GM19372 (cell line): ENCODE measurements around the gene RNF113A.
"Not testable (repeated sequence)": the region's sequence is repeated elsewhere in the genome, so short reads cannot be mapped to it uniquely, and the experiment has no call there.

ENCODE experiments used
- ATAC-seq: cut with Tn5 transposase; IDR thresholded peaks from one replicate; pipeline ENCODE4 v1.9.1; 2021; ENCODE audit warnings: mild to moderate bottlenecking, low read depth, moderate library complexity; ENCODE audit not compliant: unreplicated experiment

RNF113A gene

DNA sequence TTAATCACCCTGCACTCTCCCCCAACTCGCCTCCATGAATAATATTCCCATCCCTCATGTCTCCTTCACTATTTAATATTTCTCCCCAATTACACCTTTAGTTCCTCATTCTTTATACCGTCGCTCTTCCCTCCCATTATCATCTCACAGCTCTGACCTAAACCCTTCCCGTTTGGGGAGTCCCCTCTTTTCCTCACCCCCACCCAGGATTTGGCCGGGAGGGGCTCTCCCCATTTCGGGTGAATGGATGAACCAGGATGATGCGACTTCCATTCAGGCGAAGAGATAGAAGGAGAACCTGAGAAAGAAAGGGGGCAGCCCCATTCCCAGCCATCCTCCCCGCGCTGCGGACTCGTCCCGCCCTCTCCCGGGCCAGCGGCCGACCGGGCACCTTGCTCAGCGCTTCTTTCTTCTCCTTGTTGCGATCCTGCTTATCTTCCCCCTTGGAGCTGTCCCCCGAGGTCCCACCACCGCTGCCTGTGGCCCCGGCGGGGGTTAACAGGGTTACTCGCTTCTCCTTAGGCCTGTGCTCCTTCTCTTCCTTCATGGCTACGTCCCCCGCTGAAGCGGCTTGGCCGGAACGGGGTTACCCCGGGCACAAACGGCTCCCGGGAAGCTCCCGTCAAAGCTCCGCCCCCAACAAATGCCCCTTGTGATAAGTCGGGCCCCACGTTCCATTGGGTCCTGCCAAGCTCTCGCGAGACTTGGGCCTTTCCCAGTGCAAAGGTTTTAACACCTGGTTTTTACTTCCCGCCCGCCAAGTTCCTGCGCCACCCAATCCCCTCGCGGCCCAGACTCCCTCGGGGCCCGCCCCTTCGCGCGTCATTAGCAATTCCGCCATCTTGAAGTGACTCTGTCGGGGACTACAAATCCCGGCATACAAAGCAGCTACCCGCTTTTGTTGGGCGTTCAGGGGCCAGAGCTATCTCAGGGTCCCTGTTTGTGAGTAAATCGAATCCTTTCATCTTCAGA lies 18.9 kb downstream of the RNF113A start, which contains the start of gene UPF3B:
UPF3B (minus strand) TSS at position 582 of the 972 bp plus-strand sequence; CDS start at position 547, 35 bp downstream.
- peak; percentile 97 for ATAC-seq

DNA sequence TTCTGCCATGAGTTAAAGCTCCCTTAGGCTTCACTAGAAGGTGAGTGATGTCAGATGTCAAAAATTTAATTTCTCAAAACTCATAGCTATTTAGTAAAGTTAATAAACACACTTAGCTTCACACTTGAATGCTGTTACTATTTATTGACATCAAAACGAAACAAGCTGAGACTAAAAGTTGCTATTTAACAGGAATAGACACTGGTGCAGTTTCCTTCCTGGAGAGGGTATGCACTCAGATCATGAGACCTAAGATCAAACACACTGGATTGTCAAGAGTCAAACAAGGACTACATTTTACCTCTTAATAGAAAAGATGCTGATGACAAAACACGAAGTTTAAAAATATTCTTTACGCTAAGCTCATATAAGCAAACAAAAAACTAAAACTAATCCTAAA lies 37.6 kb downstream of the RNF113A start:
- no peak for ATAC-seq

DNA sequence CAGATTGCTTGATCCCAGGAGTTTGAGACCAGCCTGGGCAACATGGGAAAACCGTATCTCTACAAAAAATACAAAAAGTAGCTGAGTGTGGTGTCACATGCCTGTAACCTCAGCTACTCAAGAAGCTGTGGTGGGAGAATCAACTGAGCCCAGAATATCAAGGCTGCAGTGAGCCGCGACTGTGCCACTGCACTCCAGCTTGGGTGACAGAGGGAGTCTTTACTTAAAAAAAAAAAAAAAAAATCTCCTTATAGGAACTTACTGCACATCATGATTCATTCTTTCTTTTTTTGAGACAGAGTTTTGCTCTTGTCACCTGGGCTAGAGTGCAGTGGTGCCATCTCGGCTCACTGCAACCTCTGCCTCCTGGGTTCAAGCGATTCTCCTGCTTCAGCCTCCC lies 43.1 kb downstream of the RNF113A start:
- ATAC-seq, result no peak

DNA sequence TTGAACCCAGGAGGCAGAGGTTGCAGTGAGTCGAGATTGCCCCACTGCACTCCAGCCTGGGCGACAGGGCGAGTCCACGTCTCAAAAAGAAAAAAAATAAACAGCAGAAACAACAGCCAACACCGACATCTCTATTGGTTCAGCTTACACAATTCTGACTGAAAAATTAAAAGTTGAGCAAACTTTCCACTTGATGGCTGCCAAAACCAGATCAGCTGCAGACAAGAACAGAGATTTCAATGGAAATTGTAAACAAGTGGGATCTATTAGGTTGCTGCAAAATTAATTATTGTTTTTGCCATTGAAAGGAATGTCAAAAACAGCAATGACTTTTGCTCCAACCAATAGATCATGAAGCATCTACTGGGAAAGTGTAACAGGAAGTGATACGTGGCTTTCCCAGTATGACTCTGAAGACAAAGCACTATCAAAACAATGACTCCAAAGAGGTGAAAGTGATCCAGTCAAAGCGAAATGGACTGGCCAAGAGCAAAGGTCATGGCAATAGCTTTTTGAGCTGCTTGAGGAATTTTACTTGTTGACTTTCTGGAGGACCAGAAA lies 45.1 kb downstream of the RNF113A start:
- no peak for ATAC-seq

DNA sequence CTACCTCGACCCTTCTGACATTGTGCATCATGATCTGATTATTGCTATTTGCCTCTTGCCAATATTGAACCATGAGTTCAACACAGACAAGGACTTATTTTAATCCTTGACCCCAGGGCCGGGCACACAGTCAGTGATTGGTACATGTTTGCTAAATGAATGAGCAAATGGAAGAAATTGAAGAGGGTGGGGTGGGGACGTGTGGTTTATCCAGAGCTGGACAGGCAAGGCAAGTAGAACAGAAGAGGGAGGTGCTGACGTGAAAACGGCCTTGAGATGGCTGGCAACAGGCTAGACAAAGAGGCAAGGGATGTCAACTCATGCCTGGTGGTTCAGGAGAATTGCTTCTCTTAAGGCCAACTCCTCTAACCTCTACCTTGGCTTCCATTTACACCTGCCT lies 47.3 kb downstream of the RNF113A start:
- ATAC-seq, result not testable (repeated sequence)

DNA sequence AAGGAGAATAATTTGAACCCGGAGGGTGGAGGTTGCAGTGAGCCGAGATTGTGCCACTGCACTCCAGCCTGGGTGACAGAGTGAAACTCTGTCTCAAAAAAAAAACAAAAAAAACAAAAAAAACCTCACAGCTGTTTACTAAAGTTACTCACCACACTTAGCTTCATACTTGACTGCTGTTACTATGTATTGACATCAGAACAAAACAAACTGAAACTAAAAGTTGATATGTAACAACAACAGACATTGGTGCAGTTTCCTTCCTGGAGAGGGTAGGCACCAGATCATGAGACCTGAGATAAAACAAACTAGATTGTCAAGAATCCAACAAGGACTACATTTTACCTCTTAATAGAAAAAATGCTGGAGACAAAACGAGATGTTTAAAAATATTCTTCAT lies 49.8 kb downstream of the RNF113A start:
- peak; percentile 81 for ATAC-seq
